Heart left ventricle (tissue), 13 donors: ENCODE measurements around the gene CCNL2.
A peak's percentile ranks its signal among the peaks of the same experiment; 100 is the strongest.

Experiments used
- POLR2A ChIP-seq, 2 donors: fragments of 450-650 bp; IDR thresholded peaks; one replicate each; pipeline ENCODE4 v1.6.1; 2017; ENCODE audit warnings: antibody characterized with exemption in 2 of 2, mild to moderate bottlenecking in 2 of 2, moderate library complexity in 2 of 2
- TF ChIP-seq, protein P1 (sequence below), 12 donors: fragments of 200-600 bp; sonication (generic) in 4 of 12; IDR thresholded peaks; one replicate each; pipeline versions ENCODE4 v1.5.0 to v1.8.0; 2018 to 2022; ENCODE audit warnings: antibody characterized with exemption in 12 of 12, mild to moderate bottlenecking in 5 of 12
- donor health status: ischemic (EF 13 %, LVEDD 7.1; RV severe dilation, severe dysfunction).
- donor health status: DM: no; HTN: yes; CAD: no.
- donor health status: DM: no; HTN: no; CAD: no.
- donor health status: ischemic (EF 25% LVEDD 6.9; RV normal size, moderate dysfunction).
- donor health status: ischemic (EF 25% LVEDD 5.7; RV mildly dilated, moderate dysfunction).
- donor health status: ischemic (EF 35%, LVEDD 5.7; RV mildly dilated, moderate dysfunction).
- donor health status: nonischemic (EF 11% LVEDD 7.7; RV severe dilation, severe dysfunction).
- donor health status: DM: yes; HTN: yes; CAD: no.
- donor health status: PGD.
- donor health status: ischemic (EF 29% LVEDD 5.4; RV normal size, mild dysfunction).
- donor health status: nonischemic (EF 23%, LVEDD 6.1; RV moderate dilation, normal function).

DNA sequence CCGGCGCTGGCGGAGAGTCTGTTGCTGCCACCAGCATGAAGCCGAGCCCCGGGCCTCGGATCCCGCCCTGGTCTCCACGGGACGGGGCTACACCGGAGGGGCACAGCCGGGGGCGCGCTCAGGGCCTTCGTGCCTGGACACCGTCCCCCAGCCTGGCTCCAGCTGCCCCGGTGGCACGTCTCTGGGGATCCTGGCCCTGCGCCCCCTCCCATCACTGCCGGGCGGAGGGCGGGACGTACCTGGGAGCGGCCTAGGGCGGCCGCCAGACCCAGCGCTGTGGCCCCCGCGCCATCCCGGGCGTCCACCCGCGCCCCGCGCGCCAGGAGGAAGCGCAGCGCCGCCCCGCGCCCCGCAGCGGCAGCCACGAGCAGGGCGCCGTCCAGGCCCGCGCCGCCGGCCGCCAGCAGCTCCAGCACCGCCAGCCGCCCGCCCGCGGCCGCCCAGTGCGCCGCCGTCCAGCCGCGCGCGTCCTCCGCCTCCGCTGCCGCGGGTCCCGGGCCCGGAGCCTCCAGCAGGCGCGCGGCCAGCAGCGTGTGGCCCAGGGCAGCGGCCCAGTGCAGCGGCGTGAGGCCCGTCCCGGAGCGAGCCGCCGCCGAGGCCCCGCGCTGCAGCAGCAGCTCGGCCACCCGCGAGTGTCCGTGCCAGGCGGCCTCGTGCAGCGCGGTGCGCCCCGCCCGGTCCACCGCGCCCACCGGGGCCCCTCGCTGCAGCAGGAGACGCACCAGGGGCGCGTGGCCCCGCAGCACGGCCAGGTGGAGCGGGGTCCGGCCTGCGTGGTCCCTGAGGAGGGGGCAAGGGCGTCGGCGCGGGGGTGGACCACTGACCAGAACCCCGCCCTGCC lies 20.9 kb upstream of the CCNL2 start:
- TF ChIP-seq, protein P1, sequence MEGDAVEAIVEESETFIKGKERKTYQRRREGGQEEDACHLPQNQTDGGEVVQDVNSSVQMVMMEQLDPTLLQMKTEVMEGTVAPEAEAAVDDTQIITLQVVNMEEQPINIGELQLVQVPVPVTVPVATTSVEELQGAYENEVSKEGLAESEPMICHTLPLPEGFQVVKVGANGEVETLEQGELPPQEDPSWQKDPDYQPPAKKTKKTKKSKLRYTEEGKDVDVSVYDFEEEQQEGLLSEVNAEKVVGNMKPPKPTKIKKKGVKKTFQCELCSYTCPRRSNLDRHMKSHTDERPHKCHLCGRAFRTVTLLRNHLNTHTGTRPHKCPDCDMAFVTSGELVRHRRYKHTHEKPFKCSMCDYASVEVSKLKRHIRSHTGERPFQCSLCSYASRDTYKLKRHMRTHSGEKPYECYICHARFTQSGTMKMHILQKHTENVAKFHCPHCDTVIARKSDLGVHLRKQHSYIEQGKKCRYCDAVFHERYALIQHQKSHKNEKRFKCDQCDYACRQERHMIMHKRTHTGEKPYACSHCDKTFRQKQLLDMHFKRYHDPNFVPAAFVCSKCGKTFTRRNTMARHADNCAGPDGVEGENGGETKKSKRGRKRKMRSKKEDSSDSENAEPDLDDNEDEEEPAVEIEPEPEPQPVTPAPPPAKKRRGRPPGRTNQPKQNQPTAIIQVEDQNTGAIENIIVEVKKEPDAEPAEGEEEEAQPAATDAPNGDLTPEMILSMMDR (IDR thresholded peaks at IDR 0.05): peak in 3 of 12 donors; percentile 8 to 20 (median 10)
- no peak for TF ChIP-seq POLR2A (IDR thresholded peaks at IDR 0.05)
